HG03095 (cell line): ENCODE results near the gene CDK5RAP1.
"Not testable (repeated sequence)": the region's sequence is repeated elsewhere in the genome, so short reads cannot be mapped to it uniquely, and the experiment has no call there.

Experiments used
- ATAC-seq: cut with Tn5 transposase; IDR thresholded peaks from one replicate; pipeline ENCODE4 v1.9.1; 2021; ENCODE audit warnings: moderate library complexity; ENCODE audit not compliant: unreplicated experiment

The CDK5RAP1 gene

GRCh38 chr20:33401184-33401920 lies at the start of gene CDK5RAP1:
Gene CDK5RAP1 (minus strand): TSS chr20:33401519. CDS start chr20:33397064, 4,455 bp downstream.
- ATAC-seq: peak; percentile 62

- no peak for ATAC-seq
Observed at GRCh38 chr20:33450867-33451266, 49.5 kb upstream of the CDK5RAP1 start.

GRCh38 chr20:33445881-33446625 lies 44.7 kb upstream of the CDK5RAP1 start:
- ATAC-seq: no peak

- ATAC-seq: no peak
Observed at GRCh38 chr20:33444797-33445560, 43.7 kb upstream of the CDK5RAP1 start.

- ATAC-seq: peak; percentile 62
Observed at GRCh38 chr20:33443512-33444239, 42.4 kb upstream of the CDK5RAP1 start, which contains the start of gene SNTA1. Gene SNTA1 (minus strand): TSS chr20:33443763. CDS start chr20:33443620, 143 bp downstream.

GRCh38 chr20:33443006-33443511 lies 41.7 kb upstream of the CDK5RAP1 start:
- peak; percentile 10 for ATAC-seq

- ATAC-seq: no peak
Observed at GRCh38 chr20:33442136-33443005, 41.1 kb upstream of the CDK5RAP1 start.

- ATAC-seq: no peak
Observed at GRCh38 chr20:33441142-33441955, 40.0 kb upstream of the CDK5RAP1 start.

GRCh38 chr20:33440562-33440961 lies 39.2 kb upstream of the CDK5RAP1 start:
- ATAC-seq: not testable (repeated sequence)

GRCh38 chr20:33438481-33438880 lies 37.2 kb upstream of the CDK5RAP1 start:
- no peak for ATAC-seq

GRCh38 chr20:33437141-33437911 lies 36.0 kb upstream of the CDK5RAP1 start:
- ATAC-seq: no peak

- no peak for ATAC-seq
Observed at GRCh38 chr20:33434434-33434833, 33.1 kb upstream of the CDK5RAP1 start.

GRCh38 chr20:33433465-33434234 lies 32.3 kb upstream of the CDK5RAP1 start:
- ATAC-seq: no peak

GRCh38 chr20:33431797-33432381 lies 30.6 kb upstream of the CDK5RAP1 start:
- ATAC-seq: no peak

- not testable (repeated sequence) for ATAC-seq
Observed at GRCh38 chr20:33423875-33424274, 22.6 kb upstream of the CDK5RAP1 start.

- ATAC-seq: no peak
Observed at GRCh38 chr20:33423141-33423834, 22.0 kb upstream of the CDK5RAP1 start.
